MM.1S (cell line): ENCODE results near the gene HAND2.

Experiments used
- DNase-seq: peaks from one replicate; pipeline ENCODE4 v3.0.0-alpha.2; 2015
- H2AFZ ChIP-seq: fragments of 300-600 bp; sonication (generic); 2 replicates; pipeline ENCODE4 v1.6.0; 2016; ENCODE audit warnings: antibody characterized with exemption, low read length
- H3F3A ChIP-seq: fragments of 300-600 bp; sonication (generic); 2 replicates; pipeline ENCODE4 v1.6.1; 2016; ENCODE audit warnings: mild to moderate bottlenecking, antibody characterized with exemption, low read length, moderate library complexity, mixed read lengths; ENCODE audit not compliant: insufficient read depth
- H3K27ac ChIP-seq: fragments of 300-600 bp; sonication (generic); 2 replicates; pipeline ENCODE4 v1.5.1; 2016; ENCODE audit warnings: mild to moderate bottlenecking, low read length
- H3K27me3 ChIP-seq: fragments of 300-600 bp; sonication (generic); replicated peaks from 2 replicates; pipeline ENCODE4 v1.6.0; 2016; ENCODE audit warnings: low read length; ENCODE audit not compliant: insufficient read depth
- H3K36me3 ChIP-seq: fragments of 300-600 bp; sonication (generic); replicated peaks from 2 replicates; pipeline ENCODE4 v1.6.1; 2016; ENCODE audit warnings: mild to moderate bottlenecking, low read length, mixed read lengths; ENCODE audit not compliant: insufficient read depth
- H3K4me1 ChIP-seq: fragments of 300-600 bp; sonication (generic); 2 replicates; pipeline ENCODE4 v1.6.1; 2016; ENCODE audit warnings: low read length, mixed read lengths
- H3K4me2 ChIP-seq: fragments of 300-600 bp; sonication (generic); 2 replicates; pipeline ENCODE4 v1.6.0; 2016; ENCODE audit warnings: low read depth, low read length
- H3K4me3 ChIP-seq: fragments of 300-600 bp; sonication (generic); 2 replicates; pipeline ENCODE4 v1.5.1; 2016; ENCODE audit warnings: low read length, mixed read lengths
- H3K79me2 ChIP-seq: fragments of 300-600 bp; sonication (generic); 2 replicates; pipeline ENCODE4 v1.6.1; 2016; ENCODE audit warnings: mixed run types, low read length, mixed read lengths
- H3K9ac ChIP-seq: fragments of 300-600 bp; sonication (generic); 2 replicates; pipeline ENCODE4 v1.6.1; 2016; ENCODE audit warnings: low read length, mixed read lengths
- H3K9me2 ChIP-seq: fragments of 300-600 bp; sonication (generic); replicated peaks from 2 replicates; pipeline ENCODE4 v1.6.1; 2016; ENCODE audit warnings: mild to moderate bottlenecking, low read length, mixed read lengths; ENCODE audit not compliant: insufficient read depth
- H3K9me3 ChIP-seq: fragments of 300-600 bp; sonication (generic); replicated peaks from 2 replicates; pipeline ENCODE4 v1.6.1; 2016; ENCODE audit warnings: mild to moderate bottlenecking, low read length, mixed read lengths; ENCODE audit not compliant: insufficient read depth
- H4K20me1 ChIP-seq: fragments of 300-600 bp; sonication (generic); 2 replicates; pipeline ENCODE4 v1.6.1; 2016; ENCODE audit warnings: mild to moderate bottlenecking, low read length, moderate library complexity, mixed read lengths; ENCODE audit not compliant: insufficient read depth
- EZH2 ChIP-seq: fragments of 300-600 bp; sonication (generic); optimal IDR thresholded peaks from 2 replicates; pipeline ENCODE3; 2017; ENCODE audit warnings: low read depth, mild to moderate bottlenecking, antibody characterized with exemption, low read length, mixed read lengths
- EZH2phosphoT487 ChIP-seq: fragments of 300-600 bp; sonication (generic); IDR thresholded peaks from 2 replicates; pipeline ENCODE4 v1.6.1; 2018; ENCODE audit warnings: antibody characterized with exemption, low read length
- TF ChIP-seq, protein P1 (sequence below): fragments of 300-600 bp; sonication (generic); IDR thresholded peaks from 2 replicates; pipeline ENCODE4 v1.5.1; 2016; ENCODE audit warnings: antibody characterized with exemption, low read length, mixed read lengths

Gene HAND2

DNA sequence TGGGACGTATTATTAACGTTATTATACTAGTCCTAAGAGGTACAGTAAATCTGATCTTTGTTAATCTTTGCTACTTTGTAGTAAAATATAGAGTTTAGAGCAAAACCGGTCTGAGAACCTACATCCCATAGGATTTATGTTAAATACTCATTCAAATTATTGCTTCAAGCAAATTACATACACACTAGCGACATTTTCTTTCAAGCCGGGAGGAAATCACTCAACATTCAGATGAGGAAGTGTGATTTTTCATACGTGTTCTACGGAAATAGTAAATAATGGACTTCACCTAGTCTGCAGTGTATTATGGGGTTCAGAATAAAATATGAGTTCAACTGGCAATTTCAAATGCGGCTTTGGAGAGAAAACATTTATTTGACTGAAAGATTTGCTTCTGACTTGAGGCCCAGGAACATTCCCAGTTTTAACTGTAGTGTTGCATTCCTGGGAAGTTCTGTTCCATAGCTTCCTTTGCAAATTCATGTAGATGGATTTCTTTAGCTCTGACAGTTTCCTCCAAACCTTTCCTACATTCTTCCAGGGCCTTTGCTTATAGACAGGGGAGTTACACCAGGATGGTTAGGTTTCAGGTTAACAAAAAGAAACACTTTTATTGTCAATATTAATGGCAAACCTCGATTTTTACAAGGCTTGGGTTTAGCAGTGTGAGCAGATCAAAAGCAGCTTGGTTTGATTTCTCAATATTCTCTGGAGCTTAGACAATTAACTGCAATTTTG, 5.3 kb upstream of the HAND2 start:
- no peak overlapping the region for H3K9ac ChIP-seq
- no peaks in the 10 kb centered on the region for H3K9me2 ChIP-seq
- H3K27me3 ChIP-seq: no peaks in the 10 kb centered on the region
- no peak overlapping the region for H3K27ac ChIP-seq
- H3K4me3 ChIP-seq: no peak overlapping the region
- H3F3A ChIP-seq: no peaks in the 10 kb centered on the region
- DNase-seq: no peak
- H3K4me1 ChIP-seq: no peaks in the 10 kb centered on the region
- H3K36me3 ChIP-seq: no peaks in the 10 kb centered on the region
- H3K4me2 ChIP-seq: no peak overlapping the region
- H4K20me1 ChIP-seq: no peaks in the 10 kb centered on the region
- H2AFZ ChIP-seq: no peak overlapping the region
- H3K9me3 ChIP-seq: no peaks in the 10 kb centered on the region
- TF ChIP-seq, protein P1, sequence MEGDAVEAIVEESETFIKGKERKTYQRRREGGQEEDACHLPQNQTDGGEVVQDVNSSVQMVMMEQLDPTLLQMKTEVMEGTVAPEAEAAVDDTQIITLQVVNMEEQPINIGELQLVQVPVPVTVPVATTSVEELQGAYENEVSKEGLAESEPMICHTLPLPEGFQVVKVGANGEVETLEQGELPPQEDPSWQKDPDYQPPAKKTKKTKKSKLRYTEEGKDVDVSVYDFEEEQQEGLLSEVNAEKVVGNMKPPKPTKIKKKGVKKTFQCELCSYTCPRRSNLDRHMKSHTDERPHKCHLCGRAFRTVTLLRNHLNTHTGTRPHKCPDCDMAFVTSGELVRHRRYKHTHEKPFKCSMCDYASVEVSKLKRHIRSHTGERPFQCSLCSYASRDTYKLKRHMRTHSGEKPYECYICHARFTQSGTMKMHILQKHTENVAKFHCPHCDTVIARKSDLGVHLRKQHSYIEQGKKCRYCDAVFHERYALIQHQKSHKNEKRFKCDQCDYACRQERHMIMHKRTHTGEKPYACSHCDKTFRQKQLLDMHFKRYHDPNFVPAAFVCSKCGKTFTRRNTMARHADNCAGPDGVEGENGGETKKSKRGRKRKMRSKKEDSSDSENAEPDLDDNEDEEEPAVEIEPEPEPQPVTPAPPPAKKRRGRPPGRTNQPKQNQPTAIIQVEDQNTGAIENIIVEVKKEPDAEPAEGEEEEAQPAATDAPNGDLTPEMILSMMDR: no peak
- TF ChIP-seq EZH2phosphoT487 (no peak), EZH2 (no peak)
- H3K79me2 ChIP-seq: no peaks in the 10 kb centered on the region

DNA sequence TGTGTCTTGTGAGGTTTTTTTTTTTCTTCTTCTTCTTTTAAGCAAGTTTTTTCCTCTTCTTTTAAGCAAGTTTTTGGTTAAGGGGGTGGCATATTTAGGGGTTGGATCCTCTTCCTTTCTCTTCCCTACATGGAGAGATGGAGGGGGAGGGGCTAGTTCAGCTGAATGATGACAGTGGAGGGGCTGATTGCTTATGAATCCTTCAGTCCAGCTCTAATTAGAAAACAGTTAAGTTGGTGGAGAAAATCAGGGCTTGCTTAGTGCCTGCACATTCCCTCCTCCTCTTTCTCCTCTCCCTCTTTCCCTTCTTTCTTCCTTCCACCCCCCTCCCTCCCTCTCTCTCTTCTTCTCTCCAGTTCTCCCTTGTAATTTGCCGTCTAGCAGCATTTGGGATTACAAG, 4.4 kb upstream of the HAND2 start:
- TF ChIP-seq EZH2phosphoT487: no peak
- TF ChIP-seq, protein P1: no peak
- no peak for TF ChIP-seq EZH2
- Histone ChIP-seq H3K79me2 (no peaks in the 10 kb centered on the region), H3K27ac (no peak overlapping the region), H3K36me3 (no peaks in the 10 kb centered on the region), H3K4me2 (no peak overlapping the region), H3K9ac (no peak overlapping the region), H3K9me2 (no peaks in the 10 kb centered on the region), H3K4me1 (no peaks in the 10 kb centered on the region), H3K27me3 (no peaks in the 10 kb centered on the region), H3F3A (no peaks in the 10 kb centered on the region), H2AFZ (no peak overlapping the region), H3K9me3 (no peaks in the 10 kb centered on the region), H4K20me1 (no peaks in the 10 kb centered on the region), H3K4me3 (no peak overlapping the region)
- DNase-seq: no peak

DNA sequence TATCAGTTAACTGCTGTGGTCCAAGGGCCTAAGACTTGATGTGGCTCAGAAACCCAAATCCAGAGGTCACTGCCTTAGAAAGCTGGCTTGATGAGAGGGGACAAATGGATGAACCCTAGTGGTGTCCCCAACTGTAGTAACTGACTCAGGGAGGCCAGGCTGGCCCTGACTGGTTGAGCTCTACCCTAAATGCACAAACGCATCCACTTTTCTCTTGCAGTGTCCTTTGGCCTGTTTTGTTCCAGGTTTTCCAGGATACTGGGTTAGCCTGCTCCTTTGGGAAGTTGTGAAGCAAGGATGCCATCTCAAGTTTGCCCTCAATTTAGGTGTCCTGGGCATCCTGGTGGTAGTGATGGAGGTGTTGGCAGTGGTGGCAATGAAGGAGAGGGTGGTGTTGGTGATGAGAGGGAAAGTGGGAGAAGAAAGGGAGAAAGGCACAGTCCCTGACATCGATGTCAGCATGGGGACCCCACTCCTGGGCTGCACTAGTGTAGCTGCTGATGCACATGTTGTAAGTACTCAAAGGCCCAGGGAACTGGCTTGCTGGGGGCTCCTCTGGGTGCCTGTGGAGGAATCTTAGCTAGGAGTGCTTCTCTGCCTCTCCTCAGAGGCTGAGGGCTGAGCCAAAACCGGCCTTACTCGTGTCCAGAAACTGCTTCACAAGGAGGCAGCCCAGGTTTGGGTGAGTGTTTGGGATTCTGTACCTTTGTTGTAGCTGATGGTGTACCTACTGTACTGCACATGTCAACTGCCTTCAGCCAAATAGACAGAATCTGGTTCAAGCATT, 2.9 kb upstream of the HAND2 start:
- TF ChIP-seq, protein P1: no peak
- Histone ChIP-seq H3K4me2 (no peak overlapping the region), H3K9ac (no peak overlapping the region), H3K36me3 (no peaks in the 10 kb centered on the region), H2AFZ (no peak overlapping the region), H3F3A (no peaks in the 10 kb centered on the region), H3K4me1 (no peaks in the 10 kb centered on the region), H3K9me2 (no peaks in the 10 kb centered on the region), H4K20me1 (no peaks in the 10 kb centered on the region), H3K4me3 (no peak overlapping the region), H3K27me3 (no peaks in the 10 kb centered on the region), H3K79me2 (no peaks in the 10 kb centered on the region), H3K27ac (no peak overlapping the region), H3K9me3 (no peaks in the 10 kb centered on the region)
- DNase-seq: no peak
